ENCODE measurements around the gene FAM13A.

DNA sequence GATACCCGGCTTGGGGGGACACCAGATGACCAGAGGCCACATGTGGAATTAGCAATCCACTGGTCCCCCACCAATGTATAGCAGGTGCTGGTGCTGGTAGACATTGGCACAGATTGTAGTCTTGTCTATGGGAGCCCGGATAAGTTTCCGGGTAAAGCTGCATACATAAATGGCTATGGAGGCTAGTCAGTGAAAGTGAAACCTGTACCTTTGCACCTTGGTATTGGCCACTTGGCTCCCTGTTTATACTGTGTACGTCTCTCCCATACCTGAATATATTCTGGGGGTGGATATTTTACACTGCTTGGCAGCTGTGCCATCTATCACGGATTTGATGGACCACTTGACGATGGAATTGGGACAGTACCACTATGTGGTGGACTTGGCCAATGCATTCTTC is 48.7 kb upstream of the FAM13A start:
- TF ChIP-seq, protein P1, sequence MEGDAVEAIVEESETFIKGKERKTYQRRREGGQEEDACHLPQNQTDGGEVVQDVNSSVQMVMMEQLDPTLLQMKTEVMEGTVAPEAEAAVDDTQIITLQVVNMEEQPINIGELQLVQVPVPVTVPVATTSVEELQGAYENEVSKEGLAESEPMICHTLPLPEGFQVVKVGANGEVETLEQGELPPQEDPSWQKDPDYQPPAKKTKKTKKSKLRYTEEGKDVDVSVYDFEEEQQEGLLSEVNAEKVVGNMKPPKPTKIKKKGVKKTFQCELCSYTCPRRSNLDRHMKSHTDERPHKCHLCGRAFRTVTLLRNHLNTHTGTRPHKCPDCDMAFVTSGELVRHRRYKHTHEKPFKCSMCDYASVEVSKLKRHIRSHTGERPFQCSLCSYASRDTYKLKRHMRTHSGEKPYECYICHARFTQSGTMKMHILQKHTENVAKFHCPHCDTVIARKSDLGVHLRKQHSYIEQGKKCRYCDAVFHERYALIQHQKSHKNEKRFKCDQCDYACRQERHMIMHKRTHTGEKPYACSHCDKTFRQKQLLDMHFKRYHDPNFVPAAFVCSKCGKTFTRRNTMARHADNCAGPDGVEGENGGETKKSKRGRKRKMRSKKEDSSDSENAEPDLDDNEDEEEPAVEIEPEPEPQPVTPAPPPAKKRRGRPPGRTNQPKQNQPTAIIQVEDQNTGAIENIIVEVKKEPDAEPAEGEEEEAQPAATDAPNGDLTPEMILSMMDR (IDR thresholded peaks at IDR 0.05), result no peak
- TF ChIP-seq POLR2A (IDR thresholded peaks at IDR 0.05) (no peak), POLR2AphosphoS5 (IDR thresholded peaks at IDR 0.05) (no peak), EP300 (IDR thresholded peaks at IDR 0.05) (no peak)
